Measurements from ENCODE around the gene EFHD2.
"Not testable (repeated sequence)": the region's sequence is repeated elsewhere in the genome, so short reads cannot be mapped to it uniquely, and the experiment has no call there.

EFHD2 gene

DNA sequence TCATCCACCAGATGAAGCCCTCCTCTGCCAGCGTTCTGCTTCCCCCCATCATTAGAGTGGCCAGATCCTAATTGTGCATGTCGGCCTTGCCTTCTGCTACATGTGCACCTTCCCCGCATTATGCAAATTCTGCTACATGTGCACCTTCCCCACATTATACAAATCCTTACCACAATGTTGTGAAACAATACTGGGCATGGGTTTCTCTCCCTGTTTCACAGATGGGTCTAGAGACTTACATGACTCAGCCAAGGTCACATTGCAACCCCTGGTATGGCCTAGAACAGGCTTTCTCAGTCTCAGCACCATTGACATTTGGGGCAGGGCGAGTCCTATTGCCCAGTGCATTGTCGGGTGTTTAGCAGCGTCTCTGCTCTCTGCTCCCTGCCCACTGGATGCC, 45.8 kb downstream of the EFHD2 start:
- no peaks in the 10 kb centered on the region for H3K36me3 ChIP-seq (ENCODE audit: low read length)
- H4K20me1 ChIP-seq (ENCODE audit: low read depth, low read length): no peaks in the 10 kb centered on the region
- H3K27ac ChIP-seq (ENCODE audit: low read depth, low read length): no peak overlapping the region
- no peaks in the 10 kb centered on the region for H3K9me3 ChIP-seq (ENCODE audit: insufficient read depth, low read length)
- H3K27me3 ChIP-seq (ENCODE audit: low read length): no peaks in the 10 kb centered on the region
- H3K79me2 ChIP-seq (ENCODE audit: insufficient read depth, low read length): no peaks in the 10 kb centered on the region
- H2AFZ ChIP-seq (ENCODE audit: low read depth, low read length, severe bottlenecking): no peak overlapping the region
- H3K9ac ChIP-seq (ENCODE audit: low read length): no peak overlapping the region
- H3K9me2 ChIP-seq (replicated peaks; ENCODE audit: insufficient read depth, low read length): no peaks in the 10 kb centered on the region
- no peak for TF ChIP-seq EZH2phosphoT487 (conservative IDR thresholded peaks at IDR 0.05; ENCODE audit: low read length)
- TF ChIP-seq, protein P1, sequence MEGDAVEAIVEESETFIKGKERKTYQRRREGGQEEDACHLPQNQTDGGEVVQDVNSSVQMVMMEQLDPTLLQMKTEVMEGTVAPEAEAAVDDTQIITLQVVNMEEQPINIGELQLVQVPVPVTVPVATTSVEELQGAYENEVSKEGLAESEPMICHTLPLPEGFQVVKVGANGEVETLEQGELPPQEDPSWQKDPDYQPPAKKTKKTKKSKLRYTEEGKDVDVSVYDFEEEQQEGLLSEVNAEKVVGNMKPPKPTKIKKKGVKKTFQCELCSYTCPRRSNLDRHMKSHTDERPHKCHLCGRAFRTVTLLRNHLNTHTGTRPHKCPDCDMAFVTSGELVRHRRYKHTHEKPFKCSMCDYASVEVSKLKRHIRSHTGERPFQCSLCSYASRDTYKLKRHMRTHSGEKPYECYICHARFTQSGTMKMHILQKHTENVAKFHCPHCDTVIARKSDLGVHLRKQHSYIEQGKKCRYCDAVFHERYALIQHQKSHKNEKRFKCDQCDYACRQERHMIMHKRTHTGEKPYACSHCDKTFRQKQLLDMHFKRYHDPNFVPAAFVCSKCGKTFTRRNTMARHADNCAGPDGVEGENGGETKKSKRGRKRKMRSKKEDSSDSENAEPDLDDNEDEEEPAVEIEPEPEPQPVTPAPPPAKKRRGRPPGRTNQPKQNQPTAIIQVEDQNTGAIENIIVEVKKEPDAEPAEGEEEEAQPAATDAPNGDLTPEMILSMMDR (IDR thresholded peaks at IDR 0.05; ENCODE audit: insufficient read depth, low read length, poor library complexity, severe bottlenecking): no peak
- no peak overlapping the region for H3K4me2 ChIP-seq (ENCODE audit: low read depth, low read length, poor library complexity, severe bottlenecking)
- no peak overlapping the region for H3K4me3 ChIP-seq (ENCODE audit: insufficient read depth, low read length, poor library complexity, severe bottlenecking)
- H3F3A ChIP-seq (ENCODE audit: insufficient read depth): no peaks in the 10 kb centered on the region

DNA sequence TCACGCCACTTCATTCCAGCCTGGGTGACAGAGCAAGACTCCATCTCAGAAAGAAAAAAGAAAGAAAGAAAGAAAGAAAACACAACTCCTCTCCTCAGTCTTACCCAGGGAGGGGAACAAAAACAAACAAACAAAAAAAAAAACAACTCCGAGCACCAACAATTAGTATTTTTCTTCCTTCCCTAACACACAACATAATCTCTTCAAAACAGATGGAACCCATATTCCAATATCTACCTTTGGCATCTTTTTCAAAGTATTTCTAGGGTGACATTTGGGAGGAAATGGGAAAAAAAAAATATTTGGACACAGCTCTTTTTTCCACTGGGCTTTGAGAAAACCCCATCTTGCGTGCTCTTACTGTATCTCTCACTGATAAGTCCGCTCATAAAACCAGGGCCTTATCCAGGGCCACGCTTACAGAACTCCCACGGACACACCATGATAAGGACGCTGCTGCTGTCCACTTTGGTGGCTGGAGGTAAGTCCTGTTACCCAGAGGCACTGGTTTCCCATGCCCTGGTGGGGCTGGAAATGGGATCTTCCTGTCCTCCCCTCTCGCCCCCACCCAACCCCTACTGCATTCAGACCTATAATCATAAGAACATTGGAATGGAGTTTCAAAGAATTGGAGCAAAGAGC, 46.7 kb downstream of the EFHD2 start, which contains the start of gene CELA2A:
Gene CELA2A (plus strand): TSS at position 420 of the 642 bp plus-strand sequence. CDS start 22 bp downstream, at position 442.
- no peaks in the 10 kb centered on the region for H4K20me1 ChIP-seq (ENCODE audit: low read depth, low read length)
- H3K9me2 ChIP-seq (replicated peaks; ENCODE audit: insufficient read depth, low read length): no peaks in the 10 kb centered on the region
- no peak for TF ChIP-seq EZH2phosphoT487 (conservative IDR thresholded peaks at IDR 0.05; ENCODE audit: low read length)
- TF ChIP-seq, protein P1 (IDR thresholded peaks at IDR 0.05; ENCODE audit: insufficient read depth, low read length, poor library complexity, severe bottlenecking): no peak
- H3K9me3 ChIP-seq (ENCODE audit: insufficient read depth, low read length): no peaks in the 10 kb centered on the region
- no peaks in the 10 kb centered on the region for H3K79me2 ChIP-seq (ENCODE audit: insufficient read depth, low read length)
- no peaks in the 10 kb centered on the region for H3K27me3 ChIP-seq (ENCODE audit: low read length)
- no peak within 1 kb of the TSS for H3K27ac ChIP-seq (ENCODE audit: low read depth, low read length)
- H3K4me2 ChIP-seq (ENCODE audit: low read depth, low read length, poor library complexity, severe bottlenecking): no peak within 1 kb of the TSS
- H3K4me3 ChIP-seq (ENCODE audit: insufficient read depth, low read length, poor library complexity, severe bottlenecking): no peak within 1 kb of the TSS
- H2AFZ ChIP-seq (ENCODE audit: low read depth, low read length, severe bottlenecking): no peak within 1 kb of the TSS
- H3K9ac ChIP-seq (ENCODE audit: low read length): no peak within 1 kb of the TSS
- H3K36me3 ChIP-seq (ENCODE audit: low read length): no peaks in the 10 kb centered on the region
- no peaks in the 10 kb centered on the region for H3F3A ChIP-seq (ENCODE audit: insufficient read depth)

DNA sequence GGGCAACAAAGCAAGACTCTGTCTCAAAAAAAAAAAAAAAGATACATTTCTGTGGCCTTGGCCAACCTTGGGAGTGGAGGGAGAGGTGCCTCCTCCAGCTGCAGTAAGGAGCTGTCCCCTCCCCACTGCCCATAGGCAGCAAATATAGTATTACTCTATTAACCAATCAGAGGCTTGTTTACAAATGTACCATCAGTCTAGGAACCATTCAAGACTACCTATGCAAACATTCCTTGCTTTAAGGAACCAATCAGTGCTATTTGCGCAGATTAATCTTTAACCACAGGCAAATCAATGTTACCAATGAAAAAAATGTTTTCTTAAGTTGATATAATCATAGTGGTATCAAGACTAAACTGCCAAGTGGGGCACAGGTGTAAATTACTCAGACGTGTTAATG, 47.9 kb downstream of the EFHD2 start:
- no peaks in the 10 kb centered on the region for H3K9me3 ChIP-seq (ENCODE audit: insufficient read depth, low read length)
- H3K4me2 ChIP-seq (ENCODE audit: low read depth, low read length, poor library complexity, severe bottlenecking): no peak overlapping the region
- H3K9me2 ChIP-seq (replicated peaks; ENCODE audit: insufficient read depth, low read length): no peaks in the 10 kb centered on the region
- H3K9ac ChIP-seq (ENCODE audit: low read length): no peak overlapping the region
- TF ChIP-seq, protein P1 (IDR thresholded peaks at IDR 0.05; ENCODE audit: insufficient read depth, low read length, poor library complexity, severe bottlenecking): no peak
- TF ChIP-seq EZH2phosphoT487 (conservative IDR thresholded peaks at IDR 0.05; ENCODE audit: low read length): no peak
- no peaks in the 10 kb centered on the region for H3K79me2 ChIP-seq (ENCODE audit: insufficient read depth, low read length)
- no peaks in the 10 kb centered on the region for H3K36me3 ChIP-seq (ENCODE audit: low read length)
- H4K20me1 ChIP-seq (ENCODE audit: low read depth, low read length): no peaks in the 10 kb centered on the region
- H3K4me3 ChIP-seq (ENCODE audit: insufficient read depth, low read length, poor library complexity, severe bottlenecking): no peak overlapping the region
- H3K27me3 ChIP-seq (ENCODE audit: low read length): no peaks in the 10 kb centered on the region
- H3K27ac ChIP-seq (ENCODE audit: low read depth, low read length): no peak overlapping the region
- no peaks in the 10 kb centered on the region for H3F3A ChIP-seq (ENCODE audit: insufficient read depth)
- H2AFZ ChIP-seq (ENCODE audit: low read depth, low read length, severe bottlenecking): no peak overlapping the region

DNA sequence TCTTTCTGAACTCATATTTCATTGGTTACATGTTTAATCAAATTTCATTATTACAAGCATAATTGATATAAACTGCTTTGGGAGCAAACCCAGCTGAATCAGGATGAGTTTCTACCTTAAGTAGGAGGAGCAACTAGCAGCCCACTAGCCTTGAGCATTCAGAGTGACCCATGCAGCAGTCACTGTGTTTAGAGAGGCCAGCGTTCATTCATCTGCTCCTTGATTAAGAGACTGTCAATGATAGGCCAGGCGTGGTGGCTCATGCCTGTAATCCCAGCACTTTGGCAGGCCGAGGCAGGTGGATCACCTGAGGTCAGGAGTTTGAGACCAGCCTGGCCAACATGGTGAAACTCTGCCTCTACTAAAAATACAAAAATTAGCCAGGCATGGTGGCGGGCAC, 48.7 kb downstream of the EFHD2 start:
- not testable (repeated sequence) for H3K36me3 ChIP-seq (ENCODE audit: low read length); H3K9me2 ChIP-seq (replicated peaks; ENCODE audit: insufficient read depth, low read length); H3F3A ChIP-seq (ENCODE audit: insufficient read depth); H3K79me2 ChIP-seq (ENCODE audit: insufficient read depth, low read length); H2AFZ ChIP-seq (ENCODE audit: low read depth, low read length, severe bottlenecking); H3K9me3 ChIP-seq (ENCODE audit: insufficient read depth, low read length); H3K27me3 ChIP-seq (ENCODE audit: low read length); H3K4me2 ChIP-seq (ENCODE audit: low read depth, low read length, poor library complexity, severe bottlenecking); H3K27ac ChIP-seq (ENCODE audit: low read depth, low read length); H3K9ac ChIP-seq (ENCODE audit: low read length); H3K4me3 ChIP-seq (ENCODE audit: insufficient read depth, low read length, poor library complexity, severe bottlenecking); H4K20me1 ChIP-seq (ENCODE audit: low read depth, low read length)
